ENCODE measurements around the gene PKD2.

DNA sequence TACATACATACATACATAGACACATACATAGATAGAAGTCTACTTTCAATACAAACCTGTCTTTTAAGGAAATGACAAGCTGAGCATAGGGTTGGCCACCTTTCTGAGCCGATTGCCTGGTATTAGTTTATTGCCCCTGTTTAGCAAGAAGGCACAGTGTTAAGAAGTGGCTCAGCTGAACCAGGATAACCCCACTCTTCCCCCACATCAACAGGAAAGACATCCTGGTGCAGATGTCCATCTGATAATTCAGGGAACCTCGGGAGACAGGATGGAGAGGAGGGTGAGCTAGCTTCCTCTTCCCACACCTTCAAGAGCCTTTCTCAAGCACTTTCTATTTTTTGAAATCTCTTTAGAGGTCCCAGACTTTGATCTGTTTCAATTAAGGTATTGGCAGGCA, 52.3 kb downstream of the PKD2 start:
- TF ChIP-seq POLR2A (IDR thresholded peaks at IDR 0.05; ENCODE audit: low read depth, low read length) = no peak
- no peak for TF ChIP-seq POLR2AphosphoS5 (IDR thresholded peaks at IDR 0.05; ENCODE audit: low read depth, low read length)
- no peak for TF ChIP-seq TAF1 (IDR thresholded peaks at IDR 0.05; ENCODE audit: borderline replicate concordance, low read depth, low read length)

All from GM12892 (cell line).